Measurements from ENCODE around the gene ATAD1. TPM values are rescaled to one million over a fixed set of nuclear protein-coding genes. Genes with fewer than 3 reads are reported as not detected.

ATAD1 gene
- total and polyA plus RNA-seq, 10 of the 15 experiments (the other 5 are each of a cell fraction or from before 2014, with no cell fraction given): 24.7 to 59.3 (median 41.1) TPM

- intact Hi-C loops (cut with micrococcal nuclease; ENCODE audit: unreplicated experiment) (no loop called here), in situ Hi-C loops (cut with MboI) (no loop called here)
- H2AFZ ChIP-seq (ENCODE audit: control insufficient read depth, low read depth, low read length): no peak overlapping the region
- no peak overlapping the region for H3K4me3 ChIP-seq
- SMC1A ChIA-PET (ENCODE audit: uncharacterized antibody, unreplicated experiment): no interaction called here
- peaks cover 0 to 9% of the 10 kb centered on the region in 2 experiments; a peak in 3 of 4 replicates for H3K36me3 ChIP-seq (ENCODE audit: control insufficient read depth in 2 of 2, insufficient read depth in 2 of 2, low read length in 1 of 2)
- RAD21 ChIA-PET (ENCODE audit: unreplicated experiment): no interaction called here
- FAIRE-seq: no peak
- no peaks in the 10 kb centered on the region for H4K20me1 ChIP-seq (ENCODE audit: control insufficient read depth, insufficient read depth)
- WGBS (ENCODE audit: insufficient coverage, insufficient replicate concordance, low lambda C conversion rate, missing lambda C conversion rate): 90% methylated on average over 5 of the region's 5 CpGs
- no peaks in the 10 kb centered on the region for H3K79me2 ChIP-seq (ENCODE audit: control insufficient read depth, insufficient read depth, low read length)
- POLR2A ChIA-PET: no interaction called here
- no TSS peak for BruUV-seq (replicated peaks)
- H3K9me3 ChIP-seq (replicated peaks; ENCODE audit: control insufficient read depth, insufficient read depth, low read length): no peaks in the 10 kb centered on the region
- DNase-seq (ENCODE audit: low read depth, low spot score): no peak
- no peaks in the 10 kb centered on the region for H3K4me1 ChIP-seq (ENCODE audit: control insufficient read depth, insufficient read depth, low read length)
- no peak overlapping the region for H3K27ac ChIP-seq (ENCODE audit: control insufficient read depth, insufficient read depth)
- H3K9ac ChIP-seq (ENCODE audit: control insufficient read depth, insufficient read depth, low read length): no peak overlapping the region
- H3K27me3 ChIP-seq (replicated peaks in 1 of 2; ENCODE audit: control insufficient read depth in 2 of 2, insufficient read depth in 2 of 2, low read length in 1 of 2): no peaks in the 10 kb centered on the region
- no peak for ATAC-seq
- no peak overlapping the region for H3K4me2 ChIP-seq (ENCODE audit: control insufficient read depth, insufficient read depth)
- CTCF ChIA-PET: no interaction called here
- no peak for TF ChIP-seq ZBTB40 (IDR thresholded peaks at IDR 0.05; ENCODE audit: borderline replicate concordance)
- TF ChIP-seq POLR2AphosphoS2 (IDR thresholded peaks at IDR 0.05; ENCODE audit: low read depth, low read length): no peak
- TF ChIP-seq IKZF1 (conservative IDR thresholded peaks at IDR 0.05): no peak
- TF ChIP-seq RB1 (IDR thresholded peaks at IDR 0.05; ENCODE audit: borderline replicate concordance): no peak
- no peak for TF ChIP-seq CHD4 (IDR thresholded peaks at IDR 0.05)
- no peak for TF ChIP-seq IRF3 (IDR thresholded peaks at IDR 0.05)
These were observed 52.2 kb downstream of the ATAD1 start for GRCh38 chr10:87765666-87766376.

Measured in GM12878 (cell line).